Endodermal cell (in vitro differentiated cells): Measurements from ENCODE around the gene AP2A1. TPM values are rescaled to one million over a fixed set of nuclear protein-coding genes. Genes with fewer than 3 reads are reported as not detected.

Experiments
- DNase-seq: peaks from one replicate; pipeline ENCODE4 v3.0.0-alpha.2; 2017
- H3K27ac ChIP-seq: 2 replicates; pipeline ENCODE4 v1.5.1; 2013; ENCODE audit warnings: mild to moderate bottlenecking, low read depth, low read length, moderate library complexity
- H3K27me3 ChIP-seq: 2 replicates; pipeline ENCODE4 v1.6.1; 2013; ENCODE audit warnings: mild to moderate bottlenecking, low read length, moderate library complexity; ENCODE audit not compliant: insufficient read depth, control insufficient read depth, poor library complexity, severe bottlenecking
- H3K36me3 ChIP-seq: 2 replicates; pipeline ENCODE4 v1.7.0; 2013; ENCODE audit warnings: mild to moderate bottlenecking, low read length, moderate library complexity; ENCODE audit not compliant: control insufficient read depth, insufficient read depth
- H3K4me1 ChIP-seq: one replicate; pipeline ENCODE4 v1.7.0; 2013; ENCODE audit warnings: low read length; ENCODE audit not compliant: control insufficient read depth, insufficient read depth
- H3K4me3 ChIP-seq: 2 replicates; pipeline ENCODE4 v1.5.1; 2013; ENCODE audit warnings: mild to moderate bottlenecking, low read length, moderate library complexity
- H3K9ac ChIP-seq: 2 replicates; pipeline ENCODE4 v1.6.1; 2013; ENCODE audit warnings: mild to moderate bottlenecking, low read length, moderate library complexity; ENCODE audit not compliant: poor library complexity, severe bottlenecking; ENCODE audit errors: extremely low read depth
- H3K9me3 ChIP-seq: 2 replicates; pipeline ENCODE4 v1.6.1; 2013; ENCODE audit warnings: mild to moderate bottlenecking, low read length, moderate library complexity; ENCODE audit not compliant: control insufficient read depth
- H3K27ac Mint-ChIP-seq: 2 replicates; pipeline ENCODE4 v1.8.0; 2020; ENCODE audit warnings: mixed read lengths
- H3K27me3 Mint-ChIP-seq: 2 replicates; pipeline ENCODE4 v1.8.0; 2021; ENCODE audit warnings: mild to moderate bottlenecking, mixed read lengths; ENCODE audit not compliant: insufficient read depth
- H3K36me3 Mint-ChIP-seq: 2 replicates; pipeline ENCODE4 v1.8.0; 2020; ENCODE audit warnings: low read depth, mixed read lengths
- H3K4me1 Mint-ChIP-seq: 2 replicates; pipeline ENCODE4 v1.8.0; 2020; ENCODE audit warnings: mixed read lengths
- H3K4me3 Mint-ChIP-seq: 2 replicates; pipeline ENCODE4 v1.8.0; 2020; ENCODE audit warnings: mild to moderate bottlenecking, moderate library complexity, mixed read lengths
- H3K9me3 Mint-ChIP-seq: 2 replicates; pipeline ENCODE4 v1.8.0; 2020; ENCODE audit warnings: mild to moderate bottlenecking, mixed read lengths
- CTCF ChIP-seq: fragments of 200-600 bp; sonication (generic); conservative IDR thresholded peaks from 2 replicates; pipeline ENCODE4 v1.5.0; 2021; ENCODE audit warnings: antibody characterized with exemption, mild to moderate bottlenecking
- WGBS, 2 experiments: methylation state at CpG; one replicate each; pipeline versions ENCODE4 v1.1.5 to v1.1.7; 2013; ENCODE audit warnings: missing lambda C conversion rate in 2 of 2, mixed read lengths in 1 of 2; ENCODE audit not compliant: insufficient coverage in 1 of 2, insufficient read length in 1 of 2; 5-methylcytosine and 5-hydroxymethylcytosine counted together
- total RNA-seq, 2 donors: library from RNA; stranded (reverse); fragmentation: NEBNext Ultra II Directional in 1 of 2; extraction: Animal tissue kit (Norgen Biotek cat#: 25700) in 1 of 2; gene quantifications; 2 replicates in 1 of 2; 3 replicates in 1 of 2; pipeline ENCODE4 v1.2.1, GENCODE V29; 2021

AP2A1 gene
- total RNA-seq, 2 donors from 2014 or later: 100 to 110 TPM

- H3K36me3 Mint-ChIP-seq: peaks cover 68% of the 10 kb centered on the region
- H3K9ac ChIP-seq: no peak overlapping the region
- peaks cover 50% of the 10 kb centered on the region for H3K36me3 ChIP-seq
- no peaks in the 10 kb centered on the region for H3K9me3 ChIP-seq
- peaks cover 3% of the 10 kb centered on the region for H3K4me1 Mint-ChIP-seq
- H3K27ac Mint-ChIP-seq: no peak overlapping the region
- no peak for TF ChIP-seq CTCF
- H3K27ac ChIP-seq: no peak overlapping the region
- 93 to 99% methylated on average over 3 to 10 of the region's 10 CpGs for WGBS, 2 experiments
- no peak overlapping the region for H3K4me3 ChIP-seq
- no peaks in the 10 kb centered on the region for H3K27me3 Mint-ChIP-seq
- H3K4me1 ChIP-seq: no peaks in the 10 kb centered on the region
- H3K9me3 Mint-ChIP-seq: no peaks in the 10 kb centered on the region
- no peak overlapping the region for H3K4me3 Mint-ChIP-seq
- DNase-seq: no peak
- H3K27me3 ChIP-seq: no peaks in the 10 kb centered on the region
Measured at GRCh38 chr19:49800771-49801170, 34.0 kb downstream of the AP2A1 start.

GRCh38 chr19:49801401-49801888, 34.6 kb downstream of the AP2A1 start:
- DNase-seq: no peak
- no peaks in the 10 kb centered on the region for H3K4me1 ChIP-seq
- H3K9me3 Mint-ChIP-seq: no peaks in the 10 kb centered on the region
- no peak overlapping the region for H3K4me3 ChIP-seq
- no peak overlapping the region for H3K4me3 Mint-ChIP-seq
- peaks cover 66% of the 10 kb centered on the region for H3K36me3 Mint-ChIP-seq
- peaks cover 3% of the 10 kb centered on the region for H3K4me1 Mint-ChIP-seq
- H3K9ac ChIP-seq: no peak overlapping the region
- no peak overlapping the region for H3K27ac Mint-ChIP-seq
- H3K9me3 ChIP-seq: no peaks in the 10 kb centered on the region
- WGBS, 2 experiments: 93 to 95% methylated on average over 9 to 28 of the region's 32 CpGs
- no peaks in the 10 kb centered on the region for H3K27me3 Mint-ChIP-seq
- no peak for TF ChIP-seq CTCF
- H3K36me3 ChIP-seq: peaks cover 46% of the 10 kb centered on the region
- H3K27me3 ChIP-seq: no peaks in the 10 kb centered on the region
- no peak overlapping the region for H3K27ac ChIP-seq

- H3K4me1 Mint-ChIP-seq: peaks cover 3% of the 10 kb centered on the region
Measured at GRCh38 chr19:49801966-49802661, 35.3 kb downstream of the AP2A1 start.

More at GRCh38 chr19:49801966-49802661, 35.3 kb downstream of the AP2A1 start:
- peak overlapping the region; percentile 58 for H3K27ac ChIP-seq
- H3K9me3 ChIP-seq: no peaks in the 10 kb centered on the region
- H3K9ac ChIP-seq: no peak overlapping the region
- H3K27me3 ChIP-seq: no peaks in the 10 kb centered on the region
- peak; percentile 94 for DNase-seq
- H3K36me3 Mint-ChIP-seq: peaks cover 62% of the 10 kb centered on the region
- H3K27me3 Mint-ChIP-seq: no peaks in the 10 kb centered on the region
- H3K9me3 Mint-ChIP-seq: no peaks in the 10 kb centered on the region
- H3K4me3 Mint-ChIP-seq: no peak overlapping the region
- 50 to 52% methylated on average over 26 to 38 of the region's 38 CpGs for WGBS, 2 experiments
- peaks cover 40% of the 10 kb centered on the region for H3K36me3 ChIP-seq
- peak; percentile 40 for TF ChIP-seq CTCF
- H3K27ac Mint-ChIP-seq: peak overlapping the region; percentile 66
- peak overlapping the region; percentile 58 for H3K4me3 ChIP-seq
- no peaks in the 10 kb centered on the region for H3K4me1 ChIP-seq
